ENCODE measurements around the gene ACTR1A. TPM values are rescaled to one million over a fixed set of nuclear protein-coding genes. Genes with fewer than 3 reads are reported as not detected.

ACTR1A gene
- polyA plus RNA-seq, 3 donors = 72.7 to 79.4 (median 79.0) TPM

GRCh38 chr10:102458656-102459055 is 43.9 kb downstream of the ACTR1A start:
- intact Hi-C loops (cut with micrococcal nuclease) = no loop called here
- no peak overlapping the region for H3K27ac ChIP-seq (ENCODE audit: low read depth in 1 of 2, low read length in 2 of 2)
- Mint-ChIP-seq H3K27me3 (ENCODE audit: low read depth in 3 of 3) (peaks cover 4 to 10% (median 8%) of the 10 kb centered on the region in 3 donors), H3K4me3 (no peak overlapping the region), H3K9me3 (no peaks in the 10 kb centered on the region), H3K27ac (no peak overlapping the region), H3K4me1 (peaks cover 64% of the 10 kb centered on the region), H3K36me3 (peaks cover 0 to 3% of the 10 kb centered on the region in 2 donors)
- peaks cover 0 to 3% of the 10 kb centered on the region in 2 donors for H3K27me3 ChIP-seq (ENCODE audit: control insufficient read depth in 2 of 2, insufficient read depth in 2 of 2, low read length in 2 of 2)
- no peak overlapping the region for H3K4me3 ChIP-seq (replicated peaks in 1 of 3; ENCODE audit: low read depth in 2 of 3, low read length in 3 of 3)
- no CpG with 5 or more reads among the region's 4 CpGs for WGBS (ENCODE audit: insufficient coverage)
- H3K36me3 ChIP-seq (replicated peaks in 1 of 2; ENCODE audit: control insufficient read depth in 1 of 2, insufficient read depth in 2 of 2, low read length in 2 of 2) = no peaks in the 10 kb centered on the region
- H4K20me1 ChIP-seq (ENCODE audit: insufficient read depth, low read length) = no peaks in the 10 kb centered on the region
- no peaks in the 10 kb centered on the region for H3K79me2 ChIP-seq (ENCODE audit: insufficient read depth, low read length)
- TF ChIP-seq CTCF (IDR thresholded peaks at IDR 0.05) = no peak
- no peak overlapping the region for H3K4me2 ChIP-seq (replicated peaks; ENCODE audit: extremely low read depth, low read length, poor library complexity, severe bottlenecking)
- no peak overlapping the region for H3K9ac ChIP-seq (ENCODE audit: insufficient read depth, low read length, poor library complexity, severe bottlenecking)
- H3K4me1 ChIP-seq (ENCODE audit: control insufficient read depth in 1 of 2, insufficient read depth in 2 of 2, low read length in 2 of 2) = peaks cover 55 to 63% of the 10 kb centered on the region in 2 donors
- no peaks in the 10 kb centered on the region for H3K9me3 ChIP-seq (replicated peaks in 1 of 2; ENCODE audit: control insufficient read depth in 1 of 2, insufficient read depth in 1 of 2, low read length in 2 of 2)
- DNase-seq = no peak
- no peak overlapping the region for H2AFZ ChIP-seq (ENCODE audit: insufficient read depth, low read depth, low read length, poor library complexity, severe bottlenecking)

GRCh38 chr10:102457591-102458150 is 44.8 kb downstream of the ACTR1A start:
- Histone ChIP-seq H3K79me2 (ENCODE audit: insufficient read depth, low read length) (no peaks in the 10 kb centered on the region), H3K4me1 (ENCODE audit: control insufficient read depth in 1 of 2, insufficient read depth in 2 of 2, low read length in 2 of 2) (peaks cover 62 to 66% of the 10 kb centered on the region in 2 donors), H3K27me3 (ENCODE audit: control insufficient read depth in 2 of 2, insufficient read depth in 2 of 2, low read length in 2 of 2) (peaks cover 0 to under 1% of the 10 kb centered on the region in 2 donors), H3K36me3 (replicated peaks in 1 of 2; ENCODE audit: control insufficient read depth in 1 of 2, insufficient read depth in 2 of 2, low read length in 2 of 2) (no peaks in the 10 kb centered on the region), H3K4me2 (replicated peaks; ENCODE audit: extremely low read depth, low read length, poor library complexity, severe bottlenecking) (no peak overlapping the region), H3K9ac (ENCODE audit: insufficient read depth, low read length, poor library complexity, severe bottlenecking) (no peak overlapping the region), H3K9me3 (replicated peaks in 1 of 2; ENCODE audit: control insufficient read depth in 1 of 2, insufficient read depth in 1 of 2, low read length in 2 of 2) (no peaks in the 10 kb centered on the region), H4K20me1 (ENCODE audit: insufficient read depth, low read length) (no peaks in the 10 kb centered on the region), H2AFZ (ENCODE audit: insufficient read depth, low read depth, low read length, poor library complexity, severe bottlenecking) (no peak overlapping the region), H3K27ac (ENCODE audit: low read depth in 1 of 2, low read length in 2 of 2) (no peak overlapping the region), H3K4me3 (replicated peaks in 1 of 3; ENCODE audit: low read depth in 2 of 3, low read length in 3 of 3) (no peak overlapping the region)
- H3K4me1 Mint-ChIP-seq = peaks cover 65% of the 10 kb centered on the region
- no peak overlapping the region for H3K27ac Mint-ChIP-seq
- peaks cover 2 to 5% (median 3%) of the 10 kb centered on the region in 3 donors for H3K27me3 Mint-ChIP-seq (ENCODE audit: low read depth in 3 of 3)
- no peak overlapping the region for H3K4me3 Mint-ChIP-seq
- no peak for DNase-seq
- peaks cover 0 to 2% (median 0%) of the 10 kb centered on the region in 7 donors for H3K9me3 Mint-ChIP-seq
- intact Hi-C loops (cut with micrococcal nuclease) = no loop called here
- 87% methylated on average over 7 of the region's 9 CpGs for WGBS (ENCODE audit: insufficient coverage)
- H3K36me3 Mint-ChIP-seq = peaks cover 4 to 5% of the 10 kb centered on the region in 2 donors
- no peak for TF ChIP-seq CTCF (IDR thresholded peaks at IDR 0.05)
